H1 (cell line): Measurements from ENCODE around the gene MAML3. TPM values are rescaled to one million over a fixed set of nuclear protein-coding genes. Genes with fewer than 3 reads are reported as not detected.

ENCODE experiments used
- CTCF ChIA-PET: fragments of 300-600 bp; sonication (Branson Sonifier 250); formaldehyde crosslinking; loops from one replicate; lab custom pipeline; 2021; ENCODE audit not compliant: partially characterized antibody; lab: Charles Lee
- POLR2A ChIA-PET: fragments of 300-600 bp; sonication (Branson Sonifier 250); formaldehyde crosslinking; loops from one replicate; lab custom pipeline; 2021; ENCODE audit warnings: inconsistent platforms; ENCODE audit not compliant: partially characterized antibody; lab: Charles Lee
- DNase-seq, 2 experiments: peaks; one replicate each; pipeline versions ENCODE4 v3.0.0 to v3.0.0-alpha.2; 2010 to 2022; ENCODE audit warnings: low spot score in 2 of 2, low read depth in 1 of 2, mixed read lengths in 1 of 2
- FAIRE-seq: peaks from 2 replicates; lab custom pipeline; 2011; peaks lifted over from hg19 to GRCh38; lab: Jason Lieb, UNC
- H2AFZ ChIP-seq: 2 replicates; pipeline ENCODE4 v1.8.1; 2012; ENCODE audit warnings: low read length, inconsistent platforms
- H2AK5ac ChIP-seq: 2 replicates; pipeline ENCODE4 v1.6.1; 2013; ENCODE audit warnings: low read depth, low read length
- H2BK120ac ChIP-seq: replicated peaks from 2 replicates; pipeline ENCODE3; 2013; ENCODE audit warnings: low read depth, low read length, inconsistent platforms
- H2BK12ac ChIP-seq: 2 replicates; pipeline ENCODE4 v1.6.1; 2013; ENCODE audit warnings: low read depth, low read length
- H2BK15ac ChIP-seq: 2 replicates; pipeline ENCODE4 v1.6.1; 2013; ENCODE audit warnings: low read length
- H2BK20ac ChIP-seq: 2 replicates; pipeline ENCODE4 v1.6.1; 2013; ENCODE audit warnings: low read length
- H2BK5ac ChIP-seq: 2 replicates; pipeline ENCODE4 v1.6.1; 2013; ENCODE audit warnings: low read depth, low read length
- H3K14ac ChIP-seq: 2 replicates; pipeline ENCODE4 v1.6.1; 2013; ENCODE audit warnings: inconsistent platforms; ENCODE audit not compliant: insufficient read length
- H3K18ac ChIP-seq: 2 replicates; pipeline ENCODE4 v1.6.1; 2013; ENCODE audit warnings: low read length; ENCODE audit errors: extremely low read depth
- H3K23ac ChIP-seq: 2 replicates; pipeline ENCODE4 v1.6.1; 2013; ENCODE audit warnings: inconsistent platforms; ENCODE audit not compliant: insufficient read length
- H3K23me2 ChIP-seq: 2 replicates; pipeline ENCODE4 v1.6.1; 2013; ENCODE audit warnings: low read depth, low read length
- H3K27ac ChIP-seq: 2 replicates; pipeline ENCODE4 v1.6.1; 2011; ENCODE audit warnings: low read depth, low read length, inconsistent platforms
- H3K27me3 ChIP-seq, 4 experiments: replicated peaks in 1 of 4; 1 replicate in 1 of 4; 2 replicates in 3 of 4; pipeline versions ENCODE4 v1.6.1 to v1.8.1; 2011 to 2013; ENCODE audit warnings: low read length in 3 of 4, mild to moderate bottlenecking in 3 of 4, inconsistent platforms in 2 of 4, mixed read lengths in 2 of 4, moderate library complexity in 1 of 4; ENCODE audit not compliant: control insufficient read depth in 3 of 4, insufficient read depth in 3 of 4; ENCODE audit errors: extremely low read depth in 1 of 4
- H3K36me3 ChIP-seq, 4 experiments: 2 replicates each; pipeline versions ENCODE4 v1.6.1 to v1.8.1; 2011 to 2013; ENCODE audit warnings: mild to moderate bottlenecking in 4 of 4, low read length in 3 of 4, moderate library complexity in 2 of 4, control low read depth in 1 of 4, inconsistent platforms in 1 of 4; ENCODE audit not compliant: insufficient read depth in 4 of 4, control insufficient read depth in 2 of 4
- H3K4ac ChIP-seq: replicated peaks from 2 replicates; pipeline ENCODE3; 2013; ENCODE audit warnings: low read length, low read depth, mixed read lengths, inconsistent platforms; ENCODE audit not compliant: insufficient read length
- H3K4me1 ChIP-seq, 4 experiments: replicated peaks in 1 of 4; 1 replicate in 1 of 4; 2 replicates in 3 of 4; pipeline versions ENCODE4 v1.6.1 to v1.8.1; 2011 to 2013; ENCODE audit warnings: low read length in 3 of 4, inconsistent platforms in 2 of 4, mixed read lengths in 1 of 4; ENCODE audit not compliant: insufficient read depth in 4 of 4, control insufficient read depth in 3 of 4
- H3K4me2 ChIP-seq, 2 experiments: 2 replicates each; pipeline versions ENCODE4 v1.6.1 to v1.8.1; 2011 to 2013; ENCODE audit warnings: low read depth in 2 of 2, low read length in 2 of 2, control low read depth in 1 of 2, inconsistent platforms in 1 of 2, mild to moderate bottlenecking in 1 of 2; ENCODE audit not compliant: insufficient read depth in 1 of 2
- H3K4me3 ChIP-seq, 4 experiments: fragments of 200-600, 300-600 bp in 1 of 4; sonication (generic), shearing (Covaris generic), sonication (Bioruptor Twin) in 1 of 4; 2 replicates each; pipeline versions ENCODE4 v1.5.1 to v1.8.1; 2011 to 2016; ENCODE audit warnings: low read length in 4 of 4, low read depth in 3 of 4, control low read depth in 2 of 4, inconsistent platforms in 2 of 4, mild to moderate bottlenecking in 2 of 4, mixed read lengths in 1 of 4, moderate library complexity in 1 of 4; ENCODE audit not compliant: insufficient read depth in 2 of 4; ENCODE audit errors: extremely low read depth in 1 of 4
- H3K56ac ChIP-seq: replicated peaks from 2 replicates; pipeline ENCODE3; 2013; ENCODE audit warnings: low read depth, mild to moderate bottlenecking, mixed read lengths, low read length, inconsistent platforms; ENCODE audit not compliant: insufficient read length
- H3K79me1 ChIP-seq: 2 replicates; pipeline ENCODE4 v1.6.1; 2013; ENCODE audit warnings: low read depth, low read length, control low read depth
- H3K79me2 ChIP-seq, 2 experiments: 2 replicates each; pipeline versions ENCODE4 v1.6.1 to v1.8.1; 2012 to 2013; ENCODE audit warnings: low read length in 2 of 2, mild to moderate bottlenecking in 2 of 2, inconsistent platforms in 1 of 2; ENCODE audit not compliant: insufficient read depth in 2 of 2, control insufficient read depth in 1 of 2
- H3K9ac ChIP-seq, 4 experiments: replicated peaks in 1 of 4; 1 replicate in 1 of 4; 2 replicates in 3 of 4; pipeline versions ENCODE4 v1.6.1 to v1.8.1; 2011 to 2013; ENCODE audit warnings: low read depth in 3 of 4, low read length in 3 of 4, control low read depth in 2 of 4, mild to moderate bottlenecking in 2 of 4, moderate library complexity in 2 of 4, inconsistent platforms in 1 of 4; ENCODE audit errors: extremely low read depth in 1 of 4
- H3K9me3 ChIP-seq, 2 experiments: 2 replicates each; pipeline versions ENCODE4 v1.6.1 to v1.8.1; 2012 to 2013; ENCODE audit warnings: mild to moderate bottlenecking in 2 of 2, moderate library complexity in 2 of 2, control low read depth in 1 of 2, inconsistent platforms in 1 of 2, low read depth in 1 of 2, low read length in 1 of 2, mixed read lengths in 1 of 2; ENCODE audit not compliant: insufficient read depth in 2 of 2
- H4K20me1 ChIP-seq, 2 experiments: replicated peaks in 1 of 2; 2 replicates each; pipeline versions ENCODE3 to v1.8.1; 2011 to 2013; ENCODE audit warnings: inconsistent platforms in 2 of 2, low read length in 2 of 2, mild to moderate bottlenecking in 1 of 2; ENCODE audit not compliant: insufficient read depth in 2 of 2, control insufficient read depth in 1 of 2
- H4K5ac ChIP-seq: 2 replicates; pipeline ENCODE4 v1.6.1; 2013; ENCODE audit warnings: low read length, low read depth, mixed read lengths, inconsistent platforms; ENCODE audit not compliant: insufficient read length
- H4K8ac ChIP-seq: 2 replicates; pipeline ENCODE4 v1.8.0; 2013; ENCODE audit warnings: mild to moderate bottlenecking, moderate library complexity, low read length, inconsistent platforms; ENCODE audit not compliant: insufficient read depth; ENCODE audit errors: extremely low read depth
- H4K91ac ChIP-seq: replicated peaks from 2 replicates; pipeline ENCODE3; 2013; ENCODE audit warnings: low read length, mixed read lengths, inconsistent platforms; ENCODE audit not compliant: insufficient read length
- SUZ12 ChIP-seq: fragments of 200-600 bp; sonication (generic); IDR thresholded peaks from 2 replicates; pipeline ENCODE4 v1.6.1; 2012; ENCODE audit warnings: mild to moderate bottlenecking, inconsistent platforms, low read length, moderate library complexity, mixed read lengths
- TAF7 ChIP-seq: optimal IDR thresholded peaks from 2 replicates; pipeline ENCODE3; 2011; ENCODE audit warnings: low read depth, mild to moderate bottlenecking, inconsistent platforms, low read length, moderate library complexity, borderline replicate concordance
- WGBS, 2 experiments: shearing (Covaris generic) in 1 of 2; methylation state at CpG; one replicate each; pipeline versions ENCODE4 v1.1.6 to v1.1.7; 2013 to 2015; ENCODE audit warnings: low lambda C conversion rate in 2 of 2, mixed read lengths in 2 of 2, inconsistent platforms in 1 of 2, low coverage in 1 of 2, missing lambda C conversion rate in 1 of 2; ENCODE audit not compliant: insufficient replicate concordance in 2 of 2, insufficient coverage in 1 of 2, insufficient read length in 1 of 2; ENCODE audit errors: extremely low coverage in 1 of 2, missing lambda C conversion rate in 1 of 2; 5-methylcytosine and 5-hydroxymethylcytosine counted together
- polyA plus RNA-seq, 7 experiments: library from polyadenylated mRNA; depleted of rRNA in 3 of 7; stranded (reverse) in 5 of 7; unstranded in 2 of 7; fragments of >200 nt in 5 of 7; fragments of 200-250 nt in 2 of 7; gene quantifications; 1 replicate in 5 of 7; 2 replicates in 1 of 7; 4 replicates in 1 of 7; pipeline versions ENCODE4 v1.2.1 to v1.2.3, GENCODE V29; 2011 to 2013; ENCODE audit warnings: missing spikeins in 2 of 7, mixed read lengths in 2 of 7
- total RNA-seq: library from RNA; stranded (reverse); fragmentation: NEBNext Ultra II Directional; extraction: Animal tissue kit (Norgen Biotek cat#: 25700); gene quantifications from 2 replicates; pipeline ENCODE4 v1.2.1, GENCODE V29; 2021

The MAML3 gene
- total and polyA plus RNA-seq, 2 of the 8 experiments (the other 6 are each of a cell fraction or from before 2014, with no cell fraction given): 2.1 to 5.7 TPM

DNA sequence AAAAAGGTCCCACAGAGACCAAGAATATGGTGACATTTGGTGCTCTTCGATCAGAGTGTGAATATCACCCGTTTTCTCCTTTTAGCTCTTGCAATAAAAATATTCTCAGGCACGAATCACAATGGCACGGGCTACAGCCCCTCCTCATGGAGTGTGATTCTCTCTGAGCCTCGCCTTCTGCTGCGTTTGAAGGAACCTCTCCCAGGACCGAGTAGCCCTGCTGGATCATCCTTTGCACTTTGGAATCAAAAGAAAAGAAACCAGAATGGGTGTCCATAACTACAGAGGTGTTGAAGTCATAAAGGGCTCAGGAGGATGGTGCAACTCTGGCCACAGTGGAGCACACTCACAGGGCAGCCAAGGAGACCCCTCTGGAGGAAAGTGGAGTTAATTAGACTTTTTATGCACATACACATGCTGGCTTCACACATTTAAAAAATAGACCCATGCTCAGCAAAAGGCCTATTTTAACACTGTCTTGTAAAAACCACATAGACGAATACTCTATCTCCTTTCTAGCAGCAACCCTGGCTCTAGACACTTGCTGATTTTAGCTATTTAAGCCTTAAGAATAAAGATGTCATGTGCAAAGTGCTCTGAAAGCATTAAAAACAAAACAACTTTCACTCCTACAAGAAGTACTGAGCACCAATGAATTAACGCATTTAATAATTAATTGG lies 19.1 kb downstream of the MAML3 start:
- Histone ChIP-seq H2BK120ac (no peak overlapping the region), H3K36me3 (no peaks in the 10 kb centered on the region), H3K27ac (no peak overlapping the region), H2BK5ac (no peak overlapping the region), H4K20me1 (no peaks in the 10 kb centered on the region), H4K91ac (no peak overlapping the region), H3K4me2 (no peak overlapping the region), H4K8ac (no peak overlapping the region), H3K4me1 (peaks cover 0 to 14% (median 3%) of the 10 kb centered on the region in 4 experiments; a peak in 3 of 7 replicates), H3K18ac (no peak overlapping the region), H3K14ac (no peak overlapping the region), H3K79me2 (no peaks in the 10 kb centered on the region), H2BK15ac (no peak overlapping the region), H3K23me2 (no peaks in the 10 kb centered on the region), H3K9ac (no peak overlapping the region), H3K56ac (no peak overlapping the region), H3K79me1 (no peaks in the 10 kb centered on the region; the same call in 1 of the 2 replicates), H3K9me3 (no peaks in the 10 kb centered on the region; a peak in 1 of 4 replicates), H2AFZ (no peak overlapping the region), H2AK5ac (no peak overlapping the region), H3K4me3 (no peak overlapping the region), H4K5ac (no peak overlapping the region), H2BK12ac (no peak overlapping the region), H3K27me3 (no peaks in the 10 kb centered on the region), H3K23ac (no peak overlapping the region), H2BK20ac (no peak overlapping the region), H3K4ac (no peak overlapping the region)
- ChIA-PET CTCF (interaction anchor here (1.0 to 1.1 kb wide), 2 partner anchors 12 to 179 kb away, joined by 3 read pairs; no protein-coding TSS in a partner anchor), POLR2A (no interaction called here)
- 78% methylated on average over 9 of the region's 9 CpGs; no CpG with 5 or more reads in 1 of the 2 experiments for WGBS, 2 experiments
- TF ChIP-seq SUZ12 (no peak), TAF7 (no peak)
- no peak for DNase-seq
- no peak for FAIRE-seq
